HepG2 (cell line): ENCODE results near the gene LAMB3. TPM values are rescaled to one million over a fixed set of nuclear protein-coding genes. Genes with fewer than 3 reads are reported as not detected.

ENCODE experiments used
- ATAC-seq: fragments of 200-7000 bp; cut with Tn5 transposase; 3 replicates; pipeline ENCODE4 v1.9.1; 2020; ENCODE audit warnings: mild to moderate bottlenecking, moderate library complexity
- BruUV-seq: library from RNA; stranded (reverse); fragments of 400-500 nt; replicated peaks from 2 replicates; lab custom pipeline; 2021; lab: Mats Ljungman, UMichigan
- CTCF ChIA-PET: fragments of 300-600 bp; formaldehyde crosslinking; extraction: SDS; loops from one replicate; lab custom pipeline; 2021; ENCODE audit warnings: low total read pairs, inconsistent platforms, low intra/inter-chr PET ratio; lab: Yijun Ruan, JAX
- POLR2A ChIA-PET: fragments of 350-600 bp; sonication (Branson Sonifier 250); formaldehyde crosslinking; loops from one replicate; lab custom pipeline; 2020; ENCODE audit warnings: antibody characterized with exemption, inconsistent platforms; lab: Yijun Ruan, JAX
- DNase-seq: peaks from one replicate; pipeline ENCODE4 v3.0.0-alpha.2; 2015; ENCODE audit warnings: low spot score
- FAIRE-seq: peaks from 3 replicates; lab custom pipeline; 2011; peaks lifted over from hg19 to GRCh38; lab: Jason Lieb, UNC
- H2AFZ ChIP-seq: one replicate; pipeline ENCODE4 v1.6.1; 2011; ENCODE audit warnings: low read length, inconsistent platforms
- H3K27ac ChIP-seq: fragments of 300-600 bp; 3 replicates; pipeline ENCODE4 v1.8.0; 2011; ENCODE audit warnings: mixed run types, mild to moderate bottlenecking, mixed read lengths, low read length, inconsistent platforms; ENCODE audit not compliant: insufficient read depth; ENCODE audit errors: extremely low read length
- H3K27me3 ChIP-seq, 2 experiments: fragments of 200-600 bp in 1 of 2; 2 replicates in 1 of 2; 3 replicates in 1 of 2; pipeline versions ENCODE4 v1.6.0 to v1.8.0; 2011; ENCODE audit warnings: low read length in 2 of 2, mild to moderate bottlenecking in 2 of 2, moderate library complexity in 2 of 2, inconsistent platforms in 1 of 2; ENCODE audit not compliant: insufficient read depth in 2 of 2, control insufficient read depth in 1 of 2
- H3K36me3 ChIP-seq, 2 experiments: fragments of 200-600 bp in 1 of 2; replicated peaks in 1 of 2; 2 replicates in 1 of 2; 3 replicates in 1 of 2; pipeline versions ENCODE4 v1.5.1 to v1.8.0; 2011; ENCODE audit warnings: low read length in 2 of 2, inconsistent platforms in 1 of 2; ENCODE audit not compliant: insufficient read depth in 2 of 2, control insufficient read depth in 1 of 2
- H3K4me1 ChIP-seq: 2 replicates; pipeline ENCODE4 v1.5.1; 2012; ENCODE audit warnings: low read length, inconsistent platforms; ENCODE audit not compliant: insufficient read depth
- H3K4me2 ChIP-seq: 2 replicates; pipeline ENCODE4 v1.6.0; 2011; ENCODE audit warnings: low read depth, low read length, inconsistent platforms
- H3K4me3 ChIP-seq, 3 experiments: fragments of 200-600 bp in 1 of 3; sonication (generic), shearing (Covaris generic) in 1 of 3; replicated peaks in 1 of 3; 2 replicates each; pipeline ENCODE4 v1.5.1; 2011 to 2016; ENCODE audit warnings: low read length in 3 of 3, inconsistent platforms in 2 of 3, low read depth in 2 of 3, mild to moderate bottlenecking in 2 of 3, control low read depth in 1 of 3, mixed read lengths in 1 of 3; ENCODE audit not compliant: insufficient read depth in 1 of 3
- H3K79me2 ChIP-seq: one replicate; pipeline ENCODE4 v1.6.1; 2011; ENCODE audit warnings: low read length, inconsistent platforms; ENCODE audit not compliant: insufficient read depth
- H3K9ac ChIP-seq: 2 replicates; pipeline ENCODE4 v1.6.0; 2011; ENCODE audit warnings: mild to moderate bottlenecking, low read depth, low read length, inconsistent platforms; ENCODE audit not compliant: insufficient read depth
- H3K9me3 ChIP-seq: 2 replicates; pipeline ENCODE4 v1.5.1; 2012; ENCODE audit warnings: mild to moderate bottlenecking, low read length
- H4K20me1 ChIP-seq: 2 replicates; pipeline ENCODE4 v1.6.0; 2011; ENCODE audit warnings: inconsistent platforms, mild to moderate bottlenecking, low read length, moderate library complexity; ENCODE audit not compliant: insufficient read depth
- FOXC1 ChIP-seq: sonication (generic); formaldehyde crosslinking; IDR thresholded peaks from 2 replicates; pipeline ENCODE4 v1.8.0; 2022; ENCODE audit warnings: mild to moderate bottlenecking, missing genetic modification reagents, borderline replicate concordance
- GLI4 ChIP-seq: sonication (generic); formaldehyde crosslinking; IDR thresholded peaks from 2 replicates; pipeline ENCODE4 v1.5.1; 2020; ENCODE audit warnings: missing genetic modification reagents, mild to moderate bottlenecking, moderate library complexity, borderline replicate concordance
- HES4 ChIP-seq: sonication (generic); formaldehyde crosslinking; IDR thresholded peaks from 2 replicates; pipeline ENCODE4 v1.9.0; 2021; ENCODE audit warnings: mild to moderate bottlenecking, missing genetic modification reagents, borderline replicate concordance
- HMG20A ChIP-seq: IDR thresholded peaks from 2 replicates; pipeline ENCODE4 v1.6.1; 2016; ENCODE audit warnings: borderline replicate concordance
- MEF2D ChIP-seq: sonication (generic); formaldehyde crosslinking; IDR thresholded peaks from 2 replicates; pipeline ENCODE4 v1.5.1; 2020; ENCODE audit warnings: mild to moderate bottlenecking, missing genetic modification reagents
- NCOA1 ChIP-seq: sonication (generic); formaldehyde crosslinking; IDR thresholded peaks from 2 replicates; pipeline ENCODE4 v1.9.0; 2021; ENCODE audit warnings: missing genetic modification reagents
- PHF20 ChIP-seq: sonication (generic); formaldehyde crosslinking; IDR thresholded peaks from 2 replicates; pipeline ENCODE4 v1.5.0; 2020; ENCODE audit warnings: mild to moderate bottlenecking, missing genetic modification reagents
- RNF219 ChIP-seq: sonication (generic); formaldehyde crosslinking; IDR thresholded peaks from 2 replicates; pipeline ENCODE4 v1.5.0; 2020; ENCODE audit warnings: mild to moderate bottlenecking, missing genetic modification reagents
- SUZ12 ChIP-seq: fragments of 150-350 bp; IDR thresholded peaks from 2 replicates; pipeline ENCODE4 v1.6.1; 2014; ENCODE audit warnings: low read depth, low read length
- ZFP82 ChIP-seq: sonication (generic); formaldehyde crosslinking; IDR thresholded peaks from 2 replicates; pipeline ENCODE4 v1.5.1; 2020; ENCODE audit warnings: mild to moderate bottlenecking, missing genetic modification reagents, borderline replicate concordance
- ZSCAN22 ChIP-seq: sonication (generic); formaldehyde crosslinking; IDR thresholded peaks from 2 replicates; pipeline ENCODE4 v1.4.0; 2020; ENCODE audit warnings: mild to moderate bottlenecking, missing genetic modification reagents
- WGBS: methylation state at CpG from one replicate; pipeline ENCODE4 v1.1.6; 2017; ENCODE audit warnings: low lambda C conversion rate; 5-methylcytosine and 5-hydroxymethylcytosine counted together
- in situ Hi-C: cut with HindIII; loops from 2 replicates; pipeline ENCODE4 v1.10.0; 2017; ENCODE audit warnings: low pct_unique_long_range_greater_than_20kb; ENCODE audit not compliant: extremely low pct_ligation_motif_present
- intact Hi-C: fragments of 100-400 bp; cut with micrococcal nuclease; formaldehyde crosslinking; loops from one replicate; pipeline ENCODE4 v1.10.0; 2022; ENCODE audit not compliant: unreplicated experiment
- polyA plus RNA-seq, 8 experiments: library from polyadenylated mRNA; depleted of rRNA in 3 of 8; stranded (reverse) in 7 of 8; unstranded in 1 of 8; fragments of >200 nt; fragmentation: Illumina TruSeq in 4 of 8; extraction: Trizol in 4 of 8; gene quantifications; 2 replicates each; pipeline versions ENCODE4 v1.2.1 to v1.2.3, GENCODE V29; 2011 to 2016; ENCODE audit warnings: low read depth in 4 of 8, missing spikeins in 1 of 8, mixed read lengths in 1 of 8; ENCODE audit not compliant: insufficient read depth in 1 of 8
- total RNA-seq, 5 experiments: library from RNA; depleted of rRNA; stranded (reverse); fragments of >200 nt; fragmentation: Illumina TruSeq; extraction: Trizol; gene quantifications; 2 replicates each; pipeline ENCODE4 v1.2.3, GENCODE V29; 2016; ENCODE audit warnings: low read depth in 1 of 5
- TF ChIP-seq, protein P1 (sequence below): sonication (generic); formaldehyde crosslinking; IDR thresholded peaks from 2 replicates; pipeline ENCODE4 v1.8.0; 2022; ENCODE audit warnings: missing genetic modification reagents, low read depth, mild to moderate bottlenecking, borderline replicate concordance
- TF ChIP-seq, protein P2 (sequence below): sonication (generic); formaldehyde crosslinking; IDR thresholded peaks from 2 replicates; pipeline ENCODE4 v1.4.0; 2020; ENCODE audit warnings: missing genetic modification reagents
- TF ChIP-seq, protein P3 (sequence below): sonication (generic); formaldehyde crosslinking; IDR thresholded peaks from 2 replicates; pipeline ENCODE4 v1.4.0; 2020; ENCODE audit warnings: missing genetic modification reagents, borderline replicate concordance

The LAMB3 gene
- total and polyA plus RNA-seq, 2 of the 13 experiments (the other 11 are each of a cell fraction or from before 2014, with no cell fraction given): 0.18 to 0.24 TPM

DNA sequence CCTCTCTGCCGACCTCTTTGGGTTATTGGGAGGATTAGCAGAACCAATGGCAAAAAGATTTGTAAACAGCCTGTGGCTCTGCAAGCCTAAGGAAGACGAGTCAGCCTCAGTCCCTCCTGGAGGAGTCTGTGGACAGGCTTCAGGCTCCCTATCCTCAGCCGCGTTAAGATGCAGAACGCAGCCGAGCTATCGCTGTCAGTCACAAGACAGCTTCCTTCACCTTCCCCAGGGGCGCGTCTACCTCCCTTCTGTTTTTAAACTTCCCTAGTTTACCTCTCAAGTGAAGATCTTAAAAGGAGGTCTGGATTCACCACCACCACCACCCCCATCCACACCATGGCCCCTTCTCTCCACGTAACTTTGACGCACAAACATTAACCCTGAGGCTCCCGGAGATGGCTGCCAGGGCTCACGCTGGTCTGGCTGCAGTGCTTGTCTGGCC lies 68.0 kb downstream of the LAMB3 start:
- no peak overlapping the region for H2AFZ ChIP-seq
- no peak overlapping the region for H3K4me3 ChIP-seq
- H3K27ac ChIP-seq: no peak overlapping the region
- H3K36me3 ChIP-seq: no peaks in the 10 kb centered on the region
- 30% methylated on average over 13 of the region's 13 CpGs for WGBS
- DNase-seq (no peak), FAIRE-seq (no peak), ATAC-seq (no peak)
- ChIA-PET POLR2A (no interaction called here), CTCF (no interaction called here)
- H4K20me1 ChIP-seq: no peaks in the 10 kb centered on the region
- H3K79me2 ChIP-seq: no peaks in the 10 kb centered on the region
- no peaks in the 10 kb centered on the region for H3K4me1 ChIP-seq
- H3K27me3 ChIP-seq: peaks cover 0 to 5% of the 10 kb centered on the region in 2 experiments; a peak in 1 of 5 replicates
- intact Hi-C loops (no loop called here), in situ Hi-C loops (no loop called here)
- H3K4me2 ChIP-seq: no peak overlapping the region
- H3K9me3 ChIP-seq: no peaks in the 10 kb centered on the region
- no peak overlapping the region for H3K9ac ChIP-seq
- BruUV-seq: no TSS peak
- no peak for TF ChIP-seq NCOA1 (CRISPR knock-in tag)

GRCh38 chr1:209583408-209583807 lies 68.8 kb downstream of the LAMB3 start, which contains the start of gene CAMK1G:
CAMK1G (plus strand) TSS chr1:209583714; CDS start chr1:209594984, 11,270 bp downstream.
- H3K79me2 ChIP-seq: no peaks in the 10 kb centered on the region
- no peak within 1 kb of the TSS for H3K4me2 ChIP-seq
- intact Hi-C loops: no loop called here
- H3K4me1 ChIP-seq: no peaks in the 10 kb centered on the region
- ChIA-PET CTCF (no interaction called here), POLR2A (no interaction called here)
- H3K36me3 ChIP-seq: no peaks in the 10 kb centered on the region
- no peak for FAIRE-seq
- no peak within 1 kb of the TSS for H3K27ac ChIP-seq
- no peak within 1 kb of the TSS for H3K4me3 ChIP-seq
- no peak within 1 kb of the TSS for H3K9ac ChIP-seq
- no peaks in the 10 kb centered on the region for H3K9me3 ChIP-seq
- no TSS peak for BruUV-seq
- WGBS: 15% methylated on average over 6 of the region's 6 CpGs
- no peaks in the 10 kb centered on the region for H4K20me1 ChIP-seq
- H2AFZ ChIP-seq: no peak within 1 kb of the TSS
- ATAC-seq: no peak; the same call in 2 of the 3 replicates
- DNase-seq: no peak
- in situ Hi-C loops: no loop called here
- peaks cover 0 to 5% of the 10 kb centered on the region in 2 experiments; a peak in 1 of 5 replicates for H3K27me3 ChIP-seq
- TF ChIP-seq HMG20A: no peak
- no peak for TF ChIP-seq FOXC1 (CRISPR knock-in tag)
- no peak for TF ChIP-seq ZSCAN22
- TF ChIP-seq, protein P1, sequence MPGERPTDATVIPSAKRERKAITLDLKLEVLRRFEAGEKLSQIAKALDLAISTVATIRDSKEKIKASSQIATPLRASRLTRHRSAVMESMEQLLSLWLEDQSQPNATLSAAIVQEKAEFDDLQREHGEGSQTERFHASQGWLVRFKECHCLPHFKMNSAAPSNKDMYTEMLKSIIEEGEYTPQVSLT (CRISPR knock-in tag): no peak
- TF ChIP-seq MEF2D (CRISPR knock-in tag): no peak
- TF ChIP-seq PHF20: no peak
- TF ChIP-seq, protein P2, sequence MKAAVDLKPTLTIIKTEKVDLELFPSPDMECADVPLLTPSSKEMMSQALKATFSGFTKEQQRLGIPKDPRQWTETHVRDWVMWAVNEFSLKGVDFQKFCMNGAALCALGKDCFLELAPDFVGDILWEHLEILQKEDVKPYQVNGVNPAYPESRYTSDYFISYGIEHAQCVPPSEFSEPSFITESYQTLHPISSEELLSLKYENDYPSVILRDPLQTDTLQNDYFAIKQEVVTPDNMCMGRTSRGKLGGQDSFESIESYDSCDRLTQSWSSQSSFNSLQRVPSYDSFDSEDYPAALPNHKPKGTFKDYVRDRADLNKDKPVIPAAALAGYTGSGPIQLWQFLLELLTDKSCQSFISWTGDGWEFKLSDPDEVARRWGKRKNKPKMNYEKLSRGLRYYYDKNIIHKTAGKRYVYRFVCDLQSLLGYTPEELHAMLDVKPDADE: no peak
- TF ChIP-seq SUZ12: no peak
- TF ChIP-seq HES4 (CRISPR knock-in tag): no peak
- TF ChIP-seq, protein P3, sequence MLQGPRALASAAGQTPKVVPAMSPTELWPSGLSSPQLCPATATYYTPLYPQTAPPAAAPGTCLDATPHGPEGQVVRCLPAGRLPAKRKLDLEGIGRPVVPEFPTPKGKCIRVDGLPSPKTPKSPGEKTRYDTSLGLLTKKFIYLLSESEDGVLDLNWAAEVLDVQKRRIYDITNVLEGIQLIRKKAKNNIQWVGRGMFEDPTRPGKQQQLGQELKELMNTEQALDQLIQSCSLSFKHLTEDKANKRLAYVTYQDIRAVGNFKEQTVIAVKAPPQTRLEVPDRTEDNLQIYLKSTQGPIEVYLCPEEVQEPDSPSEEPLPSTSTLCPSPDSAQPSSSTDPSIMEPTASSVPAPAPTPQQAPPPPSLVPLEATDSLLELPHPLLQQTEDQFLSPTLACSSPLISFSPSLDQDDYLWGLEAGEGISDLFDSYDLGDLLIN: no peak
- TF ChIP-seq ZFP82 (CRISPR knock-in tag): no peak
- no peak for TF ChIP-seq RNF219 (CRISPR knock-in tag)
- no peak for TF ChIP-seq GLI4 (CRISPR knock-in tag)
